Metanephros (tissue), 2 donors: ENCODE measurements around the gene SNX5. TPM values are rescaled to one million over a fixed set of nuclear protein-coding genes. Genes with fewer than 3 reads are reported as not detected.

Source experiments
- small RNA-seq: library from RNA; depleted of rRNA; stranded (forward); fragments of <200 nt; gene quantifications from one replicate; pipeline ENCODE3, GENCODE V24; 2014; ENCODE audit warnings: low replicate concordance
- total RNA-seq: library from RNA; depleted of rRNA; stranded (reverse); fragments of >200 nt; gene quantifications from one replicate; pipeline ENCODE4 v1.2.3, GENCODE V29; 2014

The SNX5 gene
- total RNA-seq: 143 TPM

DNA sequence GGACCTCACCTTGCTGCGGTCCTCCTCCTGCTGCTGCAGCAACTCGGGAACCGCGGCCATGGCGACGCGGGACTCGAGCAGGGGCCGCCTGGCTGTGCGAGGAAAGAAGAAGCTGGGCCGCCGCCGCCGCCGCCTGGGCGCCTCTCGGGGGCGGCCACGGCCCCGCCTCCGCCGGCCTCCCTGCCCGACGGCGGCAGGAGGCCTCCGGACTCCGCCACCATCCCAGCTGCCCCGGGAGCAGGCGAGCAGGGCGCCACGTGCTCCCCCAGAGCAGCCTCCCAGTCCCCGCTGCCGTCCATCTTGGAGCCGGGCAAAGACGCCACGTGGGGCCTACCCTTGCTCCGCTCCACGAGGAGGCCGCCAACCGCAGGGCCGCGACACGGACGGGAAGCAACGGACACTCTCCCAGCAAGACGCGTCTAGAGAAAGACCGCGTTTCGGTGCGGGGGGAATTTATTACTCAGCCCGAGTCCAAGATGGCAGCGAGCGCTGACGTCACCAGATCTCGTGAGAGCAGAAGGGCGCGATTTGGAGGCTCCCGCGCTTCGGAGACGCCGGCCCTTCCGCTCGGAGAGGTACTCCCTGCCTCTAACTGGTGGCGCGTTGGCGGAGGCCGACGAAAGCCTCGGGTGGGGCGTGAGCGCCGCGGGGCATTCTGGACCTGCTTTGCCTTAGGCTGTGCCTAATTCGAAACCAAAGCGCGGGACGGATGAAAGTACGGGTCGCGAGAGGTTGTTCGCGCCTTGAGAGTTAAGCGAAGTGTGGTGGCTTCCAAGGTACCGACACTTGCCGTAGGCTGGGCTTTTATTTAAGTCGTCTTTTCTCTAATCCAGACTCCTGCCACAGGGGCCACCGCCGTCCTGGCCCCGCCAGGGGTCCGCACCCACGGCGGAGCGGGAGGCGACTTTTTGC lies at the start of gene SNX5, which contains the start of gene MGME1:
Gene SNX5 (minus strand): TSS at position 429 of the 912 bp plus-strand sequence. CDS start 369 bp downstream, at position 60.
Gene MGME1 (plus strand): TSS at position 653 of the 912 bp plus-strand sequence. CDS start 842 bp downstream, outside the sequence.

Small RNA genes within 50 kb of the gene (small RNA-seq; reads per million reads assigned to genes)
- not detected for gene RNU6-192P
- 955 reads per million, percentile 99 among the genes with 10 or more reads in this experiment for gene SNORD17

Other genes starting within 250 kb of the SNX5 start
- gene MGME1, start 224 bp upstream of the SNX5 start, total RNA-seq: 21.0 TPM
- gene OVOL2, start 89.1 kb upstream of the SNX5 start, total RNA-seq: 1.7 TPM
- 12.4 TPM for gene KAT14, start 169.1 kb upstream of the SNX5 start, total RNA-seq
- 11.3 TPM for gene PET117, start 169.1 kb upstream of the SNX5 start, total RNA-seq